Neural crest cell (in vitro differentiated cells): ENCODE data around the gene KCNMA1. TPM values are rescaled to one million over a fixed set of nuclear protein-coding genes. Genes with fewer than 3 reads are reported as not detected.

Source experiments
- DNase-seq: peaks from one replicate; pipeline ENCODE4 v3.0.0; 2021; ENCODE audit warnings: low read depth, mixed read lengths, low spot score
- H3K27ac Mint-ChIP-seq: one replicate; pipeline ENCODE4 v1.8.0; 2021; ENCODE audit warnings: mild to moderate bottlenecking, mixed read lengths; ENCODE audit not compliant: unreplicated experiment
- H3K27me3 Mint-ChIP-seq: 2 replicates; pipeline ENCODE4 v1.8.0; 2021; ENCODE audit warnings: low read depth, mild to moderate bottlenecking, mixed read lengths
- H3K36me3 Mint-ChIP-seq: 2 replicates; pipeline ENCODE4 v1.8.0; 2021; ENCODE audit warnings: low read depth, mild to moderate bottlenecking, mixed read lengths
- H3K4me1 Mint-ChIP-seq: 2 replicates; pipeline ENCODE4 v1.8.0; 2021; ENCODE audit warnings: mixed read lengths
- H3K4me3 Mint-ChIP-seq: one replicate; pipeline ENCODE4 v1.8.0; 2021; ENCODE audit warnings: mild to moderate bottlenecking, mixed read lengths
- H3K9me3 Mint-ChIP-seq: 2 replicates; pipeline ENCODE4 v1.8.0; 2021; ENCODE audit warnings: mixed read lengths
- CTCF ChIP-seq: fragments of 200-600 bp; sonication (generic); conservative IDR thresholded peaks from 2 replicates; pipeline ENCODE4 v1.5.0; 2021; ENCODE audit warnings: antibody characterized with exemption, mild to moderate bottlenecking
- total RNA-seq: library from RNA; stranded (reverse); gene quantifications from 2 replicates; pipeline ENCODE4 v1.2.1, GENCODE V29; 2021

The KCNMA1 gene
- total RNA-seq, 1 donor from 2014 or later: 1.7 TPM

- Mint-ChIP-seq H3K27me3 (no peaks in the 10 kb centered on the region), H3K27ac (no peak overlapping the region), H3K9me3 (no peaks in the 10 kb centered on the region), H3K4me3 (no peak overlapping the region), H3K36me3 (no peaks in the 10 kb centered on the region), H3K4me1 (peaks cover 11% of the 10 kb centered on the region)
- DNase-seq: no peak
- TF ChIP-seq CTCF: no peak
Measured at GRCh38 chr10:77021966-77022490, 615.6 kb downstream of the KCNMA1 start.

- no peaks in the 10 kb centered on the region for H3K36me3 Mint-ChIP-seq
- TF ChIP-seq CTCF: no peak
Measured at GRCh38 chr10:77020426-77021040, 617.1 kb downstream of the KCNMA1 start.

GRCh38 chr10:77016855-77017254, 620.8 kb downstream of the KCNMA1 start:
- Mint-ChIP-seq H3K27ac (no peak overlapping the region), H3K36me3 (no peaks in the 10 kb centered on the region), H3K4me1 (no peaks in the 10 kb centered on the region), H3K27me3 (peaks cover 3% of the 10 kb centered on the region), H3K4me3 (no peak overlapping the region), H3K9me3 (no peaks in the 10 kb centered on the region)
- no peak for DNase-seq
- TF ChIP-seq CTCF: no peak

More at GRCh38 chr10:77020426-77021040, 617.1 kb downstream of the KCNMA1 start:
- peaks cover 3% of the 10 kb centered on the region for H3K27me3 Mint-ChIP-seq
- H3K27ac Mint-ChIP-seq: no peak overlapping the region
- DNase-seq: no peak
- H3K4me3 Mint-ChIP-seq: no peak overlapping the region
- H3K4me1 Mint-ChIP-seq: peaks cover 11% of the 10 kb centered on the region
- H3K9me3 Mint-ChIP-seq: no peaks in the 10 kb centered on the region

- DNase-seq: no peak
- peaks cover 3% of the 10 kb centered on the region for H3K27me3 Mint-ChIP-seq
Measured at GRCh38 chr10:77016278-77016815, 621.3 kb downstream of the KCNMA1 start.

GRCh38 chr10:77015360-77015759, 622.2 kb downstream of the KCNMA1 start:
- no peak for DNase-seq
- Mint-ChIP-seq H3K4me1 (no peaks in the 10 kb centered on the region), H3K27ac (no peak overlapping the region), H3K27me3 (peaks cover 3% of the 10 kb centered on the region), H3K9me3 (no peaks in the 10 kb centered on the region), H3K4me3 (no peak overlapping the region), H3K36me3 (no peaks in the 10 kb centered on the region)
- TF ChIP-seq CTCF: no peak

More at GRCh38 chr10:77016278-77016815, 621.3 kb downstream of the KCNMA1 start:
- Mint-ChIP-seq H3K27ac (no peak overlapping the region), H3K4me1 (no peaks in the 10 kb centered on the region), H3K9me3 (no peaks in the 10 kb centered on the region), H3K4me3 (no peak overlapping the region), H3K36me3 (no peaks in the 10 kb centered on the region)
- TF ChIP-seq CTCF: no peak
